PC-3 (cell line): ENCODE measurements around the gene UBXN10.

Experiments used
- EZH2 ChIP-seq: fragments of 300-600 bp; sonication (generic); IDR thresholded peaks from one replicate; pipeline ENCODE4 v1.6.1; 2017; ENCODE audit warnings: antibody characterized with exemption, mild to moderate bottlenecking, low read length; ENCODE audit not compliant: unreplicated experiment
- EZH2phosphoT487 ChIP-seq: fragments of 300-600 bp; sonication (generic); IDR thresholded peaks from 2 replicates; pipeline ENCODE4 v1.6.1; 2018; ENCODE audit warnings: mild to moderate bottlenecking, antibody characterized with exemption, low read length, borderline replicate concordance
- TF ChIP-seq, protein P1 (sequence below): fragments of 300-600 bp; sonication (generic); conservative IDR thresholded peaks from 2 replicates; pipeline ENCODE4 v1.5.1; 2017; ENCODE audit warnings: antibody characterized with exemption, low read depth, mild to moderate bottlenecking, low read length

- TF ChIP-seq, protein P1, sequence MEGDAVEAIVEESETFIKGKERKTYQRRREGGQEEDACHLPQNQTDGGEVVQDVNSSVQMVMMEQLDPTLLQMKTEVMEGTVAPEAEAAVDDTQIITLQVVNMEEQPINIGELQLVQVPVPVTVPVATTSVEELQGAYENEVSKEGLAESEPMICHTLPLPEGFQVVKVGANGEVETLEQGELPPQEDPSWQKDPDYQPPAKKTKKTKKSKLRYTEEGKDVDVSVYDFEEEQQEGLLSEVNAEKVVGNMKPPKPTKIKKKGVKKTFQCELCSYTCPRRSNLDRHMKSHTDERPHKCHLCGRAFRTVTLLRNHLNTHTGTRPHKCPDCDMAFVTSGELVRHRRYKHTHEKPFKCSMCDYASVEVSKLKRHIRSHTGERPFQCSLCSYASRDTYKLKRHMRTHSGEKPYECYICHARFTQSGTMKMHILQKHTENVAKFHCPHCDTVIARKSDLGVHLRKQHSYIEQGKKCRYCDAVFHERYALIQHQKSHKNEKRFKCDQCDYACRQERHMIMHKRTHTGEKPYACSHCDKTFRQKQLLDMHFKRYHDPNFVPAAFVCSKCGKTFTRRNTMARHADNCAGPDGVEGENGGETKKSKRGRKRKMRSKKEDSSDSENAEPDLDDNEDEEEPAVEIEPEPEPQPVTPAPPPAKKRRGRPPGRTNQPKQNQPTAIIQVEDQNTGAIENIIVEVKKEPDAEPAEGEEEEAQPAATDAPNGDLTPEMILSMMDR = no peak
- no peak for TF ChIP-seq EZH2
- no peak for TF ChIP-seq EZH2phosphoT487
Measured at GRCh38 chr1:20142001-20142710, 43.7 kb upstream of the UBXN10 start.
